Pancreas (tissue), 10 donors: ENCODE data around the gene DYRK1A. TPM values are rescaled to one million over a fixed set of nuclear protein-coding genes. Genes with fewer than 3 reads are reported as not detected.

Experiments used
- ATAC-seq, 4 donors: fragments of 200-7000 bp; cut with Tn5 transposase; one replicate each; pipeline versions ENCODE4 v1.8.0 to v1.9.1; 2020; ENCODE audit warnings: mild to moderate bottlenecking in 4 of 4, moderate library complexity in 4 of 4
- DNase-seq, 6 donors: peaks; one replicate each; pipeline ENCODE4 v3.0.0-alpha.2; 2020
- FAIRE-seq: peaks from 2 replicates; lab custom pipeline; 2012; peaks lifted over from hg19 to GRCh38; lab: Jason Lieb, UNC
- H3K27ac ChIP-seq, 4 donors: fragments of 200-600 bp; sonication (generic); 1 replicate in 3 of 4; 2 replicates in 1 of 4; pipeline versions ENCODE4 v1.5.0 to v1.8.0; 2020
- H3K27me3 ChIP-seq, 4 donors: fragments of 200-600 bp; one replicate each; pipeline ENCODE4 v1.8.0; 2021
- H3K36me3 ChIP-seq, 3 donors: fragments of 200-600 bp; sonication (generic) in 1 of 3; one replicate each; pipeline versions ENCODE4 v1.5.0 to v1.8.0; 2020 to 2021
- H3K4me1 ChIP-seq, 3 donors: fragments of 200-600 bp; one replicate each; pipeline ENCODE4 v1.8.0; 2021
- H3K4me3 ChIP-seq, 4 donors: fragments of 200-600 bp; sonication (generic) in 2 of 4; one replicate each; pipeline versions ENCODE4 v1.5.0 to v1.8.0; 2020 to 2021
- H3K9me3 ChIP-seq, 4 donors: fragments of 200-600 bp; one replicate each; pipeline ENCODE4 v1.8.0; 2021
- WGBS, 2 donors: extraction: QIAGEN DNeasy Blood & Tissue Kit; methylation state at CpG; one replicate each; pipeline ENCODE4 v1.1.7; 2013; 5-methylcytosine and 5-hydroxymethylcytosine counted together
- intact Hi-C, 3 donors: fragments of 100-400 bp; cut with DNase I; formaldehyde crosslinking; loops; one replicate each; pipeline versions ENCODE4 v1.11.1 to v1.14.2; 2022
- polyA plus RNA-seq, 2 donors: library from polyadenylated mRNA; stranded (reverse); fragments of 200-250 nt; gene quantifications; one replicate each; pipeline ENCODE4 v1.2.3, GENCODE V29; 2013
- total RNA-seq, 6 donors: library from RNA; stranded (reverse); fragmentation: NEBNext Ultra II Directional in 4 of 6; extraction: Animal tissue kit (Norgen Biotek cat#: 25700) in 4 of 6; gene quantifications; one replicate each; pipeline versions ENCODE4 v1.2.1 to v1.2.4, GENCODE V29; 2021 to 2023
- TF ChIP-seq, protein P1 (sequence below), 4 donors: fragments of 200-600 bp; sonication (generic) in 3 of 4; IDR thresholded peaks; one replicate each; pipeline versions ENCODE4 v1.5.0 to v1.8.0; 2021; ENCODE audit warnings: antibody characterized with exemption in 4 of 4
- donor health status: healthy with polysubstance abuse.
- donor health status: DM: no; HTN: no; CAD: no; lungs with moderate emphysema.
- donor health status: DM: no; HTN: no; CAD: no.
- donor health status: control.
- donor health status: control.
- donor health status: Bipolar disorder and iron deficiency.
- donor health status: DM: yes; HTN: yes; CAD: no.
- donor health status: DM: no; HTN: no; CAD: no.
- donor health status: DM: no; HTN: no; CAD: no.
- donor health status: DM: yes; HTN: yes; CAD: no.

DYRK1A gene
- total and polyA plus RNA-seq, 8 donors: 10.4 to 37.9 (median 22.3) TPM

DNA sequence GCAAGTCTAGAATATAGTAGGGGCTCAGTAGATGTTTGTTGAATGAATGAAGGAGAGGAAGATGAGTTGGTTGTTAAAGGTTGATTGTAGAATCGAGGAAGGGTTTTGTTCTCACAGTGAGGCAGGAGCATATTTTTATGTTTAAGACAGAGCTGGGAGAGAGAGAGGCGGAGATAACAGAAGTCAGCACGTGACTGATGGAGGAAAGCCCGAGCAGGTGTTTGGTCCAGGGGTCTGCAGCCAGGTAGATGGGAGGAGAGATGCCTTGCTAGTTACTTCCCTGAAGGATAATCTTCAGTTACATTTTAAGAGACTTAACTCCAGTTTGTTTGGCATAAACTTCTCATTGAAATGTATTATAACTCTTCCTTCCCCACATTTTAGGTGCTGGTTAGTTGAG, 86.8 kb downstream of the DYRK1A start:
- TF ChIP-seq, protein P1, sequence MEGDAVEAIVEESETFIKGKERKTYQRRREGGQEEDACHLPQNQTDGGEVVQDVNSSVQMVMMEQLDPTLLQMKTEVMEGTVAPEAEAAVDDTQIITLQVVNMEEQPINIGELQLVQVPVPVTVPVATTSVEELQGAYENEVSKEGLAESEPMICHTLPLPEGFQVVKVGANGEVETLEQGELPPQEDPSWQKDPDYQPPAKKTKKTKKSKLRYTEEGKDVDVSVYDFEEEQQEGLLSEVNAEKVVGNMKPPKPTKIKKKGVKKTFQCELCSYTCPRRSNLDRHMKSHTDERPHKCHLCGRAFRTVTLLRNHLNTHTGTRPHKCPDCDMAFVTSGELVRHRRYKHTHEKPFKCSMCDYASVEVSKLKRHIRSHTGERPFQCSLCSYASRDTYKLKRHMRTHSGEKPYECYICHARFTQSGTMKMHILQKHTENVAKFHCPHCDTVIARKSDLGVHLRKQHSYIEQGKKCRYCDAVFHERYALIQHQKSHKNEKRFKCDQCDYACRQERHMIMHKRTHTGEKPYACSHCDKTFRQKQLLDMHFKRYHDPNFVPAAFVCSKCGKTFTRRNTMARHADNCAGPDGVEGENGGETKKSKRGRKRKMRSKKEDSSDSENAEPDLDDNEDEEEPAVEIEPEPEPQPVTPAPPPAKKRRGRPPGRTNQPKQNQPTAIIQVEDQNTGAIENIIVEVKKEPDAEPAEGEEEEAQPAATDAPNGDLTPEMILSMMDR (IDR thresholded peaks at IDR 0.05): no peak
- intact Hi-C loops: no loop called here
- Histone ChIP-seq H3K27me3 (no peaks in the 10 kb centered on the region), H3K27ac (no peak overlapping the region), H3K4me3 (no peak overlapping the region), H3K4me1 (peaks cover 0 to 18% (median 15%) of the 10 kb centered on the region in 3 donors), H3K9me3 (no peaks in the 10 kb centered on the region), H3K36me3 (no peaks in the 10 kb centered on the region)
- WGBS, 2 donors: 81 to 84% methylated on average over 4 of the region's 4 CpGs
- no peak for FAIRE-seq
- no peak for DNase-seq
- ATAC-seq: no peak

DNA sequence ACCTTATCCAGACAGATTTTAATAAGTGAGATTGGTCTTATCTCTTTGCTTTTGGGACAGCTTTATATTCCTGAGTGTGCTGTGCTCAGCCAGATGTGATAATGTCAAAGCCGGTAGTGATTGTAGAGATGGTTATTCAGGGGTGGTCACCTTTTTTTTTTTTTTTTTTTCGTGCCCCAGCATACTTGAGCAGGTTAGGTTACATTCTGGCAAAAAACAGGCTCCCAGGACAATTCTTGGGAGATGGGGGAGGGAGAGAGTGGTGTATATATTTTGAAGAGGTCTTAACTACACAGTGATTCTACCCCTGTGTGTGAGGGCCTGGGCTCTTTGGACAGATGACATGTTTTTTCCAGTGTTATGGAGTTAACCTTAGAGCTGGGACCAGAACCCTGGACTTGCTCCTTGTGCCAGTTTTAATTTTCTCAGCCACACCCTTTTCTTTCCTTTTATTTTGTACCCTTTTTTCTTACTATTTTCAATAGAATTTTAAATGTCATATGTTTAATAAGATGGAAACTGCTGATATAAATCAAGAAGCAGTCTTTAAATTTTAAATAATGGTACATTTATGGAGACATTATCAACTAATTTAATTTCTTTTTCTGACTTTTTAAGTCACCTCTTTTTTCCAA, 88.4 kb downstream of the DYRK1A start:
- intact Hi-C loops: no loop called here
- Histone ChIP-seq H3K27me3 (no peaks in the 10 kb centered on the region), H3K4me3 (no peak overlapping the region), H3K4me1 (peaks cover 4 to 18% (median 6%) of the 10 kb centered on the region in 3 donors), H3K9me3 (no peaks in the 10 kb centered on the region), H3K27ac (no peak overlapping the region), H3K36me3 (no peaks in the 10 kb centered on the region)
- WGBS, 2 donors: 52 to 54% methylated on average over 2 of the region's 2 CpGs
- no peak for DNase-seq
- TF ChIP-seq, protein P1 (IDR thresholded peaks at IDR 0.05): no peak
- ATAC-seq: no peak
- FAIRE-seq: no peak

DNA sequence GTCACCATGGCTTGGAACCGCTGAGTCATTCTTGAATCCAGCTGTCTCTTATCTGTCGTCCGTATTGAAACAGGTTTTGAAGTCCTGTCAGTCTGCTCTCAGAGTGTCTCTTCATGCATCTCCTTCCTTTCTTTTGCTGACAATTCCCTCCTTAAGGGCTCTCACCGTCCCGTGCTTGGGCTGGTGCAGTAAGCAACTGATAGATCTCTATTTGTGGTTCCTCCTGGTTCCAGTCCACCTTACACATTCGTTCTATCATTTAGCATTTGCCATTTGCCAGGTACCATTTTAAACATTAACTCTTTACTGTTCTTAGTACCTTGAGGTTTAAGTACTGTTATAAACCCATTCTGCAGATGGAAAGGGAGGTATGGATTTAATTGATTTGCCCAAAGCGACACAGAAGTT, 88.9 kb downstream of the DYRK1A start:
- Histone ChIP-seq H3K27ac (no peak overlapping the region), H3K4me1 (peaks cover 0 to 12% (median 6%) of the 10 kb centered on the region in 3 donors), H3K4me3 (no peak overlapping the region), H3K36me3 (no peaks in the 10 kb centered on the region), H3K9me3 (no peaks in the 10 kb centered on the region), H3K27me3 (no peaks in the 10 kb centered on the region)
- intact Hi-C loops: no loop called here
- FAIRE-seq (no peak), DNase-seq (no peak), ATAC-seq (no peak)
- WGBS, 2 donors: 58 to 60% methylated on average over 7 of the region's 7 CpGs
- TF ChIP-seq, protein P1 (IDR thresholded peaks at IDR 0.05): no peak

DNA sequence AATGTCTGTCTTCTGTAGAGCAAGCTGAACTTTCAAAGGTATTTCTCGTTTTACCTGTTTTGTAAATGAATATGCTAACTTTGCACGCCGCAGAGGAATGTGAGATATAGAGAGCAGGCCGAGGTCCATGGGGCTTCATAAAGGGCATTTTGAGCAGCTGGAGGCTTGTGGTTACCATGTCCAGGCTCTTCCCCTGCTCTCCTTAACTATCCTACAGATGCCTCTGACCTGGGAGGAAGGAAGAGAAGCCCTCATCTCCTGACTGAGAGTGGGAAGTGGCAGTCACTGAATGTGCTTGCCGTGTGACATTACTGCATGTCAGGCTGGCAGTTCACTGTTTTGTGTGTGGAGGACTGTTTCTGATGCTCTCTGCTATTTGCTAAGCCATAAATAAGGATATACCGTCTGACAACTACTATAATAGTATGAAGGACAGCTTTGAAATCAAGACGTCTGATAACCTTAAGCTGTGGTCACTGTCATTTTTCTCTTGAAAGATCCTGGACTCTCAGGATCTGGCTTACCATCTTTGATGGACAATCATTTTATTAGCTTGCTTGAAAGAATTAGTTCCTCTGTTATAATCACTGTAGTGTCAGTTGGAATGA, 92.2 kb downstream of the DYRK1A start:
- Histone ChIP-seq H3K36me3 (no peaks in the 10 kb centered on the region), H3K4me3 (no peak overlapping the region), H3K4me1 (peaks cover 13 to 38% (median 14%) of the 10 kb centered on the region in 3 donors), H3K9me3 (no peaks in the 10 kb centered on the region), H3K27ac (no peak overlapping the region), H3K27me3 (no peaks in the 10 kb centered on the region)
- no peak for FAIRE-seq
- 21 to 25% methylated on average over 7 of the region's 7 CpGs for WGBS, 2 donors
- intact Hi-C loops: no loop called here
- TF ChIP-seq, protein P1 (IDR thresholded peaks at IDR 0.05): no peak
- peak in 1 of 4 donors; percentile 6 for ATAC-seq
- DNase-seq: no peak

DNA sequence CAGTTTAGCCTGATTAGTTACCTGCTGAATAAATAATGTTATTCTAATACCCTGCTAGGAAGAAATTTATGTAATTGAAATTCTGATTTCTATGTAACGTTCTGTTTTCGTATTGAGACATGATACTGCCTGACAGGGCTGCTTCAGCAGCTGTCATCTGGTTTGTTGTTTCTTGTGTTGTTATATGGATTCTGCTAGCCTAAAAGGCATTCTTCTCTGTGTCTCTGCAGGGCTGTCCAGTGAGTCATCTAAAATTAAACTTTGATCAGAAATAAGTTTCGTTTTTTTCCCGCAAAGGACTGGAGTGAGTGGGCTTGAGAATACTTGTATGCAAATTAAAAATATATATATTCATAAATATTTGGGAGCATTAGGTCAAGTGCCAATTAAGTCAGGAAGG, 93.0 kb downstream of the DYRK1A start:
- Histone ChIP-seq H3K9me3 (no peaks in the 10 kb centered on the region), H3K36me3 (no peaks in the 10 kb centered on the region), H3K4me1 (peaks cover 13 to 45% (median 19%) of the 10 kb centered on the region in 3 donors), H3K4me3 (no peak overlapping the region), H3K27ac (no peak overlapping the region), H3K27me3 (no peaks in the 10 kb centered on the region)
- 78 to 91% methylated on average over 4 of the region's 4 CpGs for WGBS, 2 donors
- ATAC-seq (no peak), FAIRE-seq (no peak), DNase-seq (no peak)
- TF ChIP-seq, protein P1 (IDR thresholded peaks at IDR 0.05): no peak
- intact Hi-C loops: no loop called here
